ENCODE results near the gene SUGCT.

GRCh38 chr7:40135317-40135610, 459 bp downstream of the SUGCT start:
- TF ChIP-seq, protein P1, sequence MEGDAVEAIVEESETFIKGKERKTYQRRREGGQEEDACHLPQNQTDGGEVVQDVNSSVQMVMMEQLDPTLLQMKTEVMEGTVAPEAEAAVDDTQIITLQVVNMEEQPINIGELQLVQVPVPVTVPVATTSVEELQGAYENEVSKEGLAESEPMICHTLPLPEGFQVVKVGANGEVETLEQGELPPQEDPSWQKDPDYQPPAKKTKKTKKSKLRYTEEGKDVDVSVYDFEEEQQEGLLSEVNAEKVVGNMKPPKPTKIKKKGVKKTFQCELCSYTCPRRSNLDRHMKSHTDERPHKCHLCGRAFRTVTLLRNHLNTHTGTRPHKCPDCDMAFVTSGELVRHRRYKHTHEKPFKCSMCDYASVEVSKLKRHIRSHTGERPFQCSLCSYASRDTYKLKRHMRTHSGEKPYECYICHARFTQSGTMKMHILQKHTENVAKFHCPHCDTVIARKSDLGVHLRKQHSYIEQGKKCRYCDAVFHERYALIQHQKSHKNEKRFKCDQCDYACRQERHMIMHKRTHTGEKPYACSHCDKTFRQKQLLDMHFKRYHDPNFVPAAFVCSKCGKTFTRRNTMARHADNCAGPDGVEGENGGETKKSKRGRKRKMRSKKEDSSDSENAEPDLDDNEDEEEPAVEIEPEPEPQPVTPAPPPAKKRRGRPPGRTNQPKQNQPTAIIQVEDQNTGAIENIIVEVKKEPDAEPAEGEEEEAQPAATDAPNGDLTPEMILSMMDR (IDR thresholded peaks at IDR 0.05), result no peak
- TF ChIP-seq EP300 (IDR thresholded peaks at IDR 0.05), result no peak

Data from esophagus muscularis mucosa (tissue), 3 donors.